Upper lobe of left lung (tissue), 6 donors: ENCODE results near the gene CDYL. TPM values are rescaled to one million over a fixed set of nuclear protein-coding genes. Genes with fewer than 3 reads are reported as not detected.

Experiments
- ATAC-seq, 2 donors: fragments of 200-7000 bp; cut with Tn5 transposase; one replicate each; pipeline ENCODE4 v1.9.1; 2022; ENCODE audit warnings: mild to moderate bottlenecking in 2 of 2, moderate library complexity in 2 of 2; ENCODE audit not compliant: low FRiP score in 2 of 2
- DNase-seq, 2 donors: peaks; one replicate each; pipeline ENCODE4 v3.0.0-alpha.2; 2019 to 2020
- H3K27ac ChIP-seq, 4 donors: fragments of 200-600 bp; sonication (generic); one replicate each; pipeline ENCODE4 v1.5.1; 2016 to 2019
- H3K27me3 ChIP-seq, 4 donors: fragments of 200-600 bp; sonication (generic); one replicate each; pipeline ENCODE4 v1.5.1; 2017 to 2019
- H3K36me3 ChIP-seq, 4 donors: fragments of 200-600 bp; sonication (generic); one replicate each; pipeline ENCODE4 v1.5.1; 2016 to 2019
- H3K4me1 ChIP-seq, 4 donors: fragments of 200-600 bp; sonication (generic); one replicate each; pipeline ENCODE4 v1.5.1; 2018 to 2019
- H3K4me3 ChIP-seq, 4 donors: fragments of 200-600 bp; sonication (generic); one replicate each; pipeline ENCODE4 v1.5.1; 2017 to 2019; ENCODE audit warnings: mild to moderate bottlenecking in 2 of 4, moderate library complexity in 1 of 4
- H3K9me3 ChIP-seq, 4 donors: fragments of 200-600 bp; sonication (generic); one replicate each; pipeline ENCODE4 v1.5.1; 2018 to 2019
- EP300 ChIP-seq, 4 donors: sonication (generic); formaldehyde crosslinking; IDR thresholded peaks; one replicate each; pipeline ENCODE4 v1.5.1; 2017; ENCODE audit warnings: antibody characterized with exemption in 4 of 4, control low read depth in 2 of 4
- POLR2A ChIP-seq, 4 donors: fragments of 450-650 bp; IDR thresholded peaks; one replicate each; pipeline ENCODE4 v1.5.1; 2016 to 2017; ENCODE audit warnings: antibody characterized with exemption in 4 of 4, mild to moderate bottlenecking in 2 of 4
- POLR2AphosphoS5 ChIP-seq, 2 donors: sonication (generic); formaldehyde crosslinking; IDR thresholded peaks; one replicate each; pipeline ENCODE4 v1.5.1; 2017; ENCODE audit warnings: antibody characterized with exemption in 2 of 2
- WGBS, 2 donors: methylation state at CpG; one replicate each; pipeline ENCODE4 v1.1.5; 2017 to 2018; 5-methylcytosine and 5-hydroxymethylcytosine counted together
- total RNA-seq, 6 donors: library from RNA; depleted of rRNA in 4 of 6; stranded (reverse); fragments of >200 nt in 4 of 6; gene quantifications; one replicate each; pipeline versions ENCODE4 v1.1.0 to v1.2.1, GENCODE V29; 2016 to 2021
- TF ChIP-seq, protein P1 (sequence below), 6 experiments: fragments of 450-650 bp in 4 of 6; fragments of 200-600 bp in 2 of 6; sonication (generic) in 2 of 6; IDR thresholded peaks; one replicate each; pipeline ENCODE4 v1.5.1; 2016 to 2019; ENCODE audit warnings: antibody characterized with exemption in 6 of 6
- donor health status: DM: no; HTN: no; CAD: no; lungs with moderate emphysema.
- donor health status: DM: no; HTN: yes; CAD: no; lungs with severe emphysema.

CDYL gene
- total RNA-seq, 6 donors from 2014 or later = 17.6 to 48.9 (median 32.9) TPM

DNA sequence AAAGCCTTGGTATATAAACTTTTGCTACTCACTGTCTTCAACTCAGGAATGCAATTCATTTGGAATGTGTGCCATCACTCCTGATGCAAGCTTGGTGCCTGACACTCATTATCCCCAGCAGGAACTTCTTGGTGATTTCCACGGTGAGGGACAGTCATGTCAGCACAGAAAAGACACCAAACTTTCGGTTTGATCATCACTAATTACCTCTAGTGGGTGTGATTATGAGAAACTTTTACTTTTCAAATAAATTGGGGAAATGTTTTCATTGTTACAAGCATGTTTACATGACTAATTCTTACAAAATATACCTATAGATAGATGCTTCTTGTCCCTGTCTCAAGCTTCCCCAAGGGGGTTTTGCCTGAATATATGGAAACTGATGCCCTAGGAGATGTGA lies 186.7 kb downstream of the CDYL start:
- no peaks in the 10 kb centered on the region for H3K27me3 ChIP-seq
- H3K9me3 ChIP-seq = no peaks in the 10 kb centered on the region
- no peaks in the 10 kb centered on the region for H3K36me3 ChIP-seq
- ATAC-seq = no peak
- 77 to 91% methylated on average over 2 of the region's 2 CpGs for WGBS, 2 donors
- no peak overlapping the region for H3K27ac ChIP-seq
- no peak overlapping the region for H3K4me3 ChIP-seq
- TF ChIP-seq, protein P1, sequence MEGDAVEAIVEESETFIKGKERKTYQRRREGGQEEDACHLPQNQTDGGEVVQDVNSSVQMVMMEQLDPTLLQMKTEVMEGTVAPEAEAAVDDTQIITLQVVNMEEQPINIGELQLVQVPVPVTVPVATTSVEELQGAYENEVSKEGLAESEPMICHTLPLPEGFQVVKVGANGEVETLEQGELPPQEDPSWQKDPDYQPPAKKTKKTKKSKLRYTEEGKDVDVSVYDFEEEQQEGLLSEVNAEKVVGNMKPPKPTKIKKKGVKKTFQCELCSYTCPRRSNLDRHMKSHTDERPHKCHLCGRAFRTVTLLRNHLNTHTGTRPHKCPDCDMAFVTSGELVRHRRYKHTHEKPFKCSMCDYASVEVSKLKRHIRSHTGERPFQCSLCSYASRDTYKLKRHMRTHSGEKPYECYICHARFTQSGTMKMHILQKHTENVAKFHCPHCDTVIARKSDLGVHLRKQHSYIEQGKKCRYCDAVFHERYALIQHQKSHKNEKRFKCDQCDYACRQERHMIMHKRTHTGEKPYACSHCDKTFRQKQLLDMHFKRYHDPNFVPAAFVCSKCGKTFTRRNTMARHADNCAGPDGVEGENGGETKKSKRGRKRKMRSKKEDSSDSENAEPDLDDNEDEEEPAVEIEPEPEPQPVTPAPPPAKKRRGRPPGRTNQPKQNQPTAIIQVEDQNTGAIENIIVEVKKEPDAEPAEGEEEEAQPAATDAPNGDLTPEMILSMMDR (IDR thresholded peaks at IDR 0.05) = no peak
- TF ChIP-seq EP300 (IDR thresholded peaks at IDR 0.05) (no peak), POLR2AphosphoS5 (IDR thresholded peaks at IDR 0.05) (no peak), POLR2A (IDR thresholded peaks at IDR 0.05) (no peak)
- DNase-seq = no peak
- no peaks in the 10 kb centered on the region for H3K4me1 ChIP-seq

DNA sequence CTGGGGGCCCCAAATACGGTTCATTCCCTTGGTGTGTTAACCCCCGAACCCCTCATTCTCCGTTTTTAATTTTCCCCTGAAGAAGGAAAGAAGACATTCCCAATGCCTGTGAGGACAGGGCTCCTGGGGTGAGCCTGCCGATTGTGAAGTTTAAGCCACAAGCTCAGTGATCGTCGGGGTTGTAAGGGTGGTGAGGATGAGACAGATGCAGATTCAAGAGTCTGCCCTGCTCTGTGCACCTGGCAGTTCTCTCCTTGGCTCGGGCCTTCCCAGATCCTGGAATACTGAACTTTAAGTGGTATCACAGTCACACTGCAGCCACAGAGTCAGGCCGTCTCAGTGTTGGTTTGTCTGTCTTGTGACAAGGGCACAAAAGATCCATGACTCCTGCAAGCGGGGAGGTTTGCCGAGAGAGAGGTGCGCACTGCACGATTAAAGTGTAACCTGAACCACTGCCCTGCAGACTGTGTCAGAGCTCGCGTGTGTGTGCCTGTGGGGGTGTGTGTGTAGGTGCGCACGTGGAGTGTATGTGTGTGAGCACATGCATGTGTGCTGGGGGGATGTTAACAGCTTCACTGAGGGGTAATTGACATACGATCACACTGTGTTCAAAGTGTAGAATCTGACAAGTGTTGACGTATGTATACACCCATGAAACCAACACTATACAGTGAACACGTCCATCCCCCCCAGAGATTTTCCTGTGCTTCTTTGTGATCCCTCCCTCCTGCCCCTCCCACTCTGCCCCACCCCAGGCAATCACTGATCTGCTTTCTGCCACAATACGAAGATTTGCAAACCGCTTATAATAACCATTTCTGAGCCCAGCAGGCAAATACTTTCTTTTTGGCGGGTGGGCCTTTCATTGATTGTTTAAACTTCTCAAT lies 188.7 kb downstream of the CDYL start:
- Histone ChIP-seq H3K27me3 (no peaks in the 10 kb centered on the region), H3K4me1 (no peaks in the 10 kb centered on the region), H3K4me3 (no peak overlapping the region), H3K36me3 (no peaks in the 10 kb centered on the region), H3K9me3 (no peaks in the 10 kb centered on the region), H3K27ac (no peak overlapping the region)
- 77 to 80% methylated on average over 21 to 22 of the region's 22 CpGs for WGBS, 2 donors
- DNase-seq (no peak), ATAC-seq (peak; percentile 19 to 27)
- no peak for TF ChIP-seq POLR2A (IDR thresholded peaks at IDR 0.05)
- TF ChIP-seq POLR2AphosphoS5 (IDR thresholded peaks at IDR 0.05) = no peak
- TF ChIP-seq, protein P1 (IDR thresholded peaks at IDR 0.05) = no peak
- TF ChIP-seq EP300 (IDR thresholded peaks at IDR 0.05) = no peak

DNA sequence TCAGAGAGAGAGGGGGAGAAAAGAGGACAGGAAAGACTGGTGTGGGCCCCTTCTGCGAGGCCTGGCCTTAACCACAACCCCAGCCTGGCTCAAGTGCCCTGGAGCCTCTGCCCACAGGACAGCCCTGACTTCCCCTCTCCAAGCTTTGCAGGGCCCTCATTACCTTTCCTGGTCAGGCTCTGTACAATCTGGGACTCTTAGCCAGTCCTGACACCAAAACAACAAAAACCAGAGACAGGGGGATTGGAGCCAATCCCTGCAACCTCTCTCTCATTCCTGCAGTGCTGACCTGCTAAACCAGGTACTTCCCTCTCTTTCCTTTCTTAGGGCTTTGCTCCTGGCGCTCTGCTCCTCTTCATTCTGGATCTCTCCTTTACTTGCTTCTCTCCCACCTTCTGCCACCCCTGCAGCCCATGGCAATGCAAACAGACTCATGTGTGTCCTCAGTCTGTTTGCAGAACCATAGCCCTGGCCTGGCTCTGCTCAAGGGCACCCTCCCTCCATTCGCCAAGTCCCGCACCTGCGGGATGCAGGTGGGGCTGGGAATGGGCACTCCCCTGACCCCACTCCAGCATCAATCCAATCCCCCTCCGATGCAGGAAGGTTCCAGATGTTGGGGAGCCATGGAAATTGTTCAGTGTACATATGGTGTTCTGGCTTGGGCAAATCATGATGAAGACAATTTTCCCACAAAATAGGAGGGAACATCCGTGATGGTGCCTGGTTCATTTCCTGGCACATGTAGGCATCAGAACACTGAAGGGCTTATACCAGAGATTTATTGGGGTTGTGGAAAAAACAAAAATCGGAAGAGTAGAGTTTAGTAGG lies 189.6 kb downstream of the CDYL start:
- H3K27me3 ChIP-seq = no peaks in the 10 kb centered on the region
- TF ChIP-seq POLR2A (IDR thresholded peaks at IDR 0.05) (no peak), EP300 (IDR thresholded peaks at IDR 0.05) (no peak), POLR2AphosphoS5 (IDR thresholded peaks at IDR 0.05) (no peak)
- TF ChIP-seq, protein P1 (IDR thresholded peaks at IDR 0.05) = no peak
- H3K9me3 ChIP-seq = no peaks in the 10 kb centered on the region
- H3K36me3 ChIP-seq = no peaks in the 10 kb centered on the region
- no peak overlapping the region for H3K4me3 ChIP-seq
- DNase-seq (no peak), ATAC-seq (no peak)
- no peak overlapping the region for H3K27ac ChIP-seq
- no peaks in the 10 kb centered on the region for H3K4me1 ChIP-seq
- 84 to 86% methylated on average over 8 of the region's 8 CpGs for WGBS, 2 donors

DNA sequence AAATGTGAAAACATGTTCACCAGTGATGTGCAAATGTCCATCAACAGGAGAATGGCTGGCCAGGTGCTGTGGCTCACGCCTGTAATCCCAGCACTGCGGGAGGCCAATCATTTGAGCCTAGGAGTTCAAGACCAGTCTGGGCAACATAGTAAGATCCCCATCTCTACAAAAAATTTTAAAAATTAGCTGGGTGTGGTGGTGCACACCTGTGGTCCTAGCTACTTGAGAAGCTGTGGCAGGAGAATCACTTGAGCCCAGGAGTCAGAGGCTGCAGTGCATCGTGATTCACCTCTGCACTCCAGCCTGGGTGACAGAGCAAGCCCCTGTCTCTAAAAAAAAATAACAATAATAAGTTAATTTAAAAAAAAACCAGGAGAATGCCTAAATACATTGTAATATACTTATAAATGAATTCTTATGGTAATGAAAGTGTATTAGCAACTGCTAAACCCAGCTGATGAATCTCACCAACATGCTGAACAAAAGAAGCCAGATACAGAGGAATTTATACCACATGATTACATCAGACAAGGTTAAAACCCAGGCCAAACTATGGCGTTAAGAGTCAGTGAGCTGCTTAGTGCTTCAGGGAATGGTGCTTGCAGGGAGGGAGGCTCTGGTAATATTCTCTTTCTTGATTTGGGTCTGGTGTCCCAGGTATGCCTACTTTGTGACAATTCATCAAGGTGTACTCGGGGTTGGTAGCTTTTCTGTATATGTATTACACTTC lies 191.3 kb downstream of the CDYL start:
- DNase-seq (no peak), ATAC-seq (no peak)
- 93% methylated on average over 5 of the region's 5 CpGs for WGBS, 2 donors
- Histone ChIP-seq H3K9me3 (no peaks in the 10 kb centered on the region), H3K4me1 (no peaks in the 10 kb centered on the region), H3K27ac (no peak overlapping the region), H3K4me3 (no peak overlapping the region), H3K27me3 (no peaks in the 10 kb centered on the region), H3K36me3 (no peaks in the 10 kb centered on the region)
- TF ChIP-seq, protein P1 (IDR thresholded peaks at IDR 0.05) = no peak
- TF ChIP-seq POLR2A (IDR thresholded peaks at IDR 0.05) (no peak), POLR2AphosphoS5 (IDR thresholded peaks at IDR 0.05) (no peak), EP300 (IDR thresholded peaks at IDR 0.05) (no peak)
